ENCODE results near the gene HDAC1.

GRCh38 chr1:32303358-32303757 is 11.5 kb downstream of the HDAC1 start:
- TF ChIP-seq, protein P1, sequence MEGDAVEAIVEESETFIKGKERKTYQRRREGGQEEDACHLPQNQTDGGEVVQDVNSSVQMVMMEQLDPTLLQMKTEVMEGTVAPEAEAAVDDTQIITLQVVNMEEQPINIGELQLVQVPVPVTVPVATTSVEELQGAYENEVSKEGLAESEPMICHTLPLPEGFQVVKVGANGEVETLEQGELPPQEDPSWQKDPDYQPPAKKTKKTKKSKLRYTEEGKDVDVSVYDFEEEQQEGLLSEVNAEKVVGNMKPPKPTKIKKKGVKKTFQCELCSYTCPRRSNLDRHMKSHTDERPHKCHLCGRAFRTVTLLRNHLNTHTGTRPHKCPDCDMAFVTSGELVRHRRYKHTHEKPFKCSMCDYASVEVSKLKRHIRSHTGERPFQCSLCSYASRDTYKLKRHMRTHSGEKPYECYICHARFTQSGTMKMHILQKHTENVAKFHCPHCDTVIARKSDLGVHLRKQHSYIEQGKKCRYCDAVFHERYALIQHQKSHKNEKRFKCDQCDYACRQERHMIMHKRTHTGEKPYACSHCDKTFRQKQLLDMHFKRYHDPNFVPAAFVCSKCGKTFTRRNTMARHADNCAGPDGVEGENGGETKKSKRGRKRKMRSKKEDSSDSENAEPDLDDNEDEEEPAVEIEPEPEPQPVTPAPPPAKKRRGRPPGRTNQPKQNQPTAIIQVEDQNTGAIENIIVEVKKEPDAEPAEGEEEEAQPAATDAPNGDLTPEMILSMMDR (conservative IDR thresholded peaks at IDR 0.05; ENCODE audit: low read length): no peak
- no peak for TF ChIP-seq EZH2phosphoT487 (IDR thresholded peaks at IDR 0.05; ENCODE audit: borderline replicate concordance)
